GM12891 (cell line): ENCODE data around the gene RHBDD3.

Experiments
- POLR2A ChIP-seq: IDR thresholded peaks from 2 replicates; pipeline ENCODE4 v1.6.1; 2011; ENCODE audit warnings: low read depth, low read length, control low read depth
- POLR2AphosphoS5 ChIP-seq: IDR thresholded peaks from 2 replicates; pipeline ENCODE4 v1.6.1; 2011; ENCODE audit warnings: low read depth, low read length, control low read depth

GRCh38 chr22:29306835-29307595 lies 39.2 kb upstream of the RHBDD3 start:
- TF ChIP-seq POLR2A (no peak), POLR2AphosphoS5 (no peak)
